ENCODE results near the gene NME1.
"Not testable (repeated sequence)": the region's sequence is repeated elsewhere in the genome, so short reads cannot be mapped to it uniquely, and the experiment has no call there.

Gene NME1

DNA sequence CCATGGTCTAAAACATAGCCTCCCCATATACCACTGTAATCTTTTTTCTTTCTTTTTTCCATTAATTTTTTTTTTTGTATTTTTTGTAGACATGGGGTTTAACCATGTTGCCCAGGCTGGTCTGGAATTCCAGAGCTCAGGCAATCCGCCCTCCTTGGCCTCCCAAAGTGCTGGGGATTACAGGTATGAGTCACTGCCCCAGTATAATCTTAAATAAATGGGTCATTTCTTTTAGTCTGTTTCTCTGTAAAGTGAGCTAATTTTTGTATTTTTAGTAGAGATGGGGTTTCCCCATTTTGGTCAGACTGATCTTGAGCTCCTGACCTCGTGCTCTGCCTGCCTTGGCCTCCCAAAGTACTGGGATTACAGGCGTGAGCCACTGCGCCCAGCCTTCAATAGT lies 5.7 kb upstream of the NME1 start:
- DNase-seq = no peak

DNA sequence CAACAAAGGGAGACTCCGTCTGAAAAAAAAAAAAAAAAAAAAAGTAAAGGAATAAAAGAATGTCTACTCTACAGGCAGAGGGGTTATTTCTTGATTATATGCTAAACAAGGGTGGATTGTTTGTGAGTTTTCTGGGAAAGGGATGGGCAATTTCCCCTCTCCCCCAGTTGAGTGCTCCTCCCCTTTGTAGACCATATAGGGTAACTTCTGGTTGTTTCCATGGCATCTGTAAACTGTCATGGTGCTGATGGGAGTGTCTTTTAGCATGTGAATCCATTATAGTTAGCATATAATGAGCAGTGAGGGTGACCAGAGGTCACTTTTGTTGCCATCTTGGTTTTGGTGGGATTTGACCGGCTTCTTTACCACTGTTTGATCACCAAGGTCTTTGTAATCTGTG lies 4.2 kb upstream of the NME1 start:
- DNase-seq = no peak

DNA sequence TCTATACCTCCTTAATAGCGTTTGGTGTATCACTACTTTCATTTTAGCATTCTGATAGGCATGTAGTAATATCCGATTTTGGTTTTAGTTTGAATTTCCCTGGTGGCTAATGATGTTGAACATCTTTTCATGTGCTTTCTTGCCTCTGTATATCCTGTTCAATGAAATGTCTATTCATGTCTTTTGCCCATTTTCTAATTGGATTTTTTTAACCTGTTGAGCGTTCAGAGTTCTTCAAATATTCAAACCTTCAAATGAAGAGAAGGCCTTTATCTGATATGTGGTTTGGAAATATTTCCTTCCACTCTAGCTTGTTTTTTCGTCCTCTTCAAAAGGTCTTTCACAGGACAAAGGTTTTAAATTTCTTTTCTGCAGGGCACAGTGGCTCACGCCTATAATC lies 2.4 kb upstream of the NME1 start:
- DNase-seq = no peak

DNA sequence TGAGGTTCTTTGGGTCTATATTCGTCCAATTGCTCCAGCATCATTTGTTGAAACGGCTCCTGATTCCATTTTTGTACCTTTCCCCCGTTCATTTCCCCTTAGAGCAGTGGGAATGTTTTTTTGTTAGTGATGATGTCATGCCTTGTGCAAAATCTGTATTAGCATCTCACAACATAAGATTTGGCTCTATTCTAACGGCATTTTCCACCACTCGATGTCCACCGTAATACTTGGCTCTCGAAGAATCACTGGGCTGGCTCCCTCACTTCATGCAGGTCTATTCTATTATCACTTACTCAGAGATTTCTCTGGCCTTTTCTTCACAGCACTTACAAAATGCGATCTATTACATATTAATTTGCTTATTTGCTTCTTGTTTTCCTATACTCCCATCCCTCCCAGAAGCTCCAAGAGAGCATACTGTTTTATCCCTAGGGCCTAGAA lies 571 bp upstream of the NME1 start:
- DNase-seq = no peak

DNA sequence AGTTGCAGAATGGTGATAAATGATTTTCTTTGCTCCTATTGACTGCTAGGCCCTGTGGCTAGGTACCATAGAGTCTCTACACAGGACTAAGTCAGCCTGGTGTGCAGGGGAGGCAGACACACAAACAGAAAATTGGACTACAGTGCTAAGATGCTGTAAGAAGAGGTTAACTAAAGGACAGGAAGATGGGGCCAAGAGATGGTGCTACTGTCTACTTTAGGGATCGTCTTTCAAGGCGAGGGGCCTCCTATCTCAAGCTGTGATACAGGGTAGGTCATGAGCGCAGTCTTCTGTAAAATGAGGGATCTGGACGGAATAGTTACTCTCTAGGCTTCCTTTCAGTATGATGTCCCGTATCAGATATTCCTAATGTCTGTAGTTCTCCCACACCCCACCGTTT lies 817 bp downstream of the NME1 start:
- peak; percentile 4 for DNase-seq

DNA sequence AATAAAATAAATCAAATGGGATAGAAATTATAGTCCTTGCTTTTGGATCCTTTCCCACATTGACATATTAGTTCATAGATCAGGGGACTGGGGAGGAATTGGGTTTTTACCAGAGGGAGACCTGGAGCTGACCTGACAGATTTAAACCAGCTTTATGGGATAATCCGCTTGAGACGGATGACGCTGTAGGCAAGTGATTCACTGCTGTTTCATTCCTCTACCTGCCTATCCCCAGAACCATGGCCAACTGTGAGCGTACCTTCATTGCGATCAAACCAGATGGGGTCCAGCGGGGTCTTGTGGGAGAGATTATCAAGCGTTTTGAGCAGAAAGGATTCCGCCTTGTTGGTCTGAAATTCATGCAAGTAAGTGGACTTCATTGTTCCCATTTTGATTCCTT lies 2.1 kb downstream of the NME1 start:
- no peak for DNase-seq

DNA sequence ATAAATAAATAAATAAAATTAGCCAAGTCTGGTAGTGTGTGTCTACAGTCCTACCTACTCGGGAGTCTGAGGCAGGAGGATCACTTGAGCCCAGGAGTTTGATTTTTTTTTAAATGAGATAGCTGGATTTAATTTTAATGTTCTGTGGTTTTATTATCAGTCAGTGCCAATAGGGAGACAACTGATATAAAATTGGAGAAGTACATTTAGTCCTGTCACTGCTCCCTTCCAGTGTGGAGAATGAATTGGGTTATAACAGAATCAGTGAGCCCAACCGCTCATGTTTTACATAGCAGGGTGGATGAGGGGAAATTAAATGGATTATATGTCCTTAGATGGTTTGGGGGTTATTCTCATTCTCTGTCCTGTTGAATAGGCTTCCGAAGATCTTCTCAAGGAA lies 6.2 kb downstream of the NME1 start:
- DNase-seq = no peak

DNA sequence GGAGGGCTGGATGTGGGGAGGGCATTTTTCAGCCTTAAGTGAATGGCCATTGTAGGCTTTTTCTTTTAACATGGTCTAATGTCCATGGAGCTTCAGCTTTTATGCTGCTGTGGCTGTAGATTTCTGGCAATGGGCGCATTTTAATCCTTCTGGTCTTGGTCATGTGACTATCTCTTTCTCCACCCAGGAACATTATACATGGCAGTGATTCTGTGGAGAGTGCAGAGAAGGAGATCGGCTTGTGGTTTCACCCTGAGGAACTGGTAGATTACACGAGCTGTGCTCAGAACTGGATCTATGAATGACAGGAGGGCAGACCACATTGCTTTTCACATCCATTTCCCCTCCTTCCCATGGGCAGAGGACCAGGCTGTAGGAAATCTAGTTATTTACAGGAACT lies 8.2 kb downstream of the NME1 start:
- no peak for DNase-seq

DNA sequence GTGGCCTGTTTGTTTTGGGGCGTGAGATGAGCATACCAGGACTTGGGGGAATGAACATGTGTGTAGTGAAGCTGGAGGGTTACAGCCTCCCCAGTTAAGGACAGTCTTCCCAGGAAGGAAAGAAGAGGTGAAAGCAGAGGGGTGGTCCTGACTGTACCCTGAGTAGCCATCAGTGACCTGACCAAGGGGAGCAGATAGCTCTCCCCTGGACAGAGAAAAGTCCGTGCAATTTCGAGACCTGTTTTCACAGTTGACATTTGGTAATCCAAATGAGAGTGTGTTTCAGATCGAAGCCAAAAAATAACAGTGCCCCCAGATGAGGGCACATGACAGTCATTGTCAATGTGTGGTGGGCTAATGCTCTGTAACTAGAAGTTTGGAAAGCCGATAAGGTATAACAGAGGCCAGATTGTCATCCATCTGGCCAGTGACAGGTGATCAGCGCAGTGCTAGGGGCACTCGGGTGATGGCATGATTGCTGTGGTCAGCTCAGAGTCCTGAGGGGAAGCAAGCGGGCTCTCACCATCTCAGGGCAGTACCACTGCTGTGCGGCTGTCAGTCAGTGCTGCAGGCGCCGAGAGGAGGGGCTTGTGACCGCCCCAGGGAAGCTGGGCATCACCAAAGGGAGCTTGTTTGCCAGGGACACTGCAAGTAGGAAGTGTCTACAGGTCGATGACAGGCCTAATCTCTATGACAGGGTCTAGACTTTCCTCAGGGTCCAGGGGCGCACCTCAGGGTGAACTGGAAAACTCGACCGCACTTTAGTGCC lies 11.7 kb downstream of the NME1 start:
- DNase-seq = no peak

DNA sequence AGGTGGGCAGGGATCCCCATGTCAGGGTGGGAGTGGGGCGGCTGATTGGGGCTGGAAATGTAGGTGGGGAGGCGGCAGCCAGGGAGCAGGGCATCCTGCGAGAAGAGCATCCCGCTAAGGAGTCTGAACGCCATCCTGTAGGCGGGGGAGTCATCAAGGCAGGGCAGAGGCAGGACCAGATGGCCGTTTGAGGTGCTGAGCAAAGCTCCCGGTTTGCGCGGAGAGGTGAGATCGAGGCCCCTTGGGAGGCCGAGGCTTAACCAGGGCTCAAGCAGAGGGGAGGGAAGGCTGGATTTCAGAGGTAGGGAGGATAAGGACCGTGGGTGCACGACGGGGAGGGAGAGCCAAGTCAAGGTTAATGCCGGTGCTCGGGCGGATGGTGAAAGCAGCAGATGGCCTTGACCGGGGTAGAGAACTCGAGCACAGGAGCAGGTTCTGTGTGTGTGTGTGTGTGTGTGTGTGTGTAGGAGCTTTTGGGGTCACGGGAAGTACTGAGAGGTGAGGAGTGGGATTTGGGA lies 12.4 kb downstream of the NME1 start:
- DNase-seq = no peak

DNA sequence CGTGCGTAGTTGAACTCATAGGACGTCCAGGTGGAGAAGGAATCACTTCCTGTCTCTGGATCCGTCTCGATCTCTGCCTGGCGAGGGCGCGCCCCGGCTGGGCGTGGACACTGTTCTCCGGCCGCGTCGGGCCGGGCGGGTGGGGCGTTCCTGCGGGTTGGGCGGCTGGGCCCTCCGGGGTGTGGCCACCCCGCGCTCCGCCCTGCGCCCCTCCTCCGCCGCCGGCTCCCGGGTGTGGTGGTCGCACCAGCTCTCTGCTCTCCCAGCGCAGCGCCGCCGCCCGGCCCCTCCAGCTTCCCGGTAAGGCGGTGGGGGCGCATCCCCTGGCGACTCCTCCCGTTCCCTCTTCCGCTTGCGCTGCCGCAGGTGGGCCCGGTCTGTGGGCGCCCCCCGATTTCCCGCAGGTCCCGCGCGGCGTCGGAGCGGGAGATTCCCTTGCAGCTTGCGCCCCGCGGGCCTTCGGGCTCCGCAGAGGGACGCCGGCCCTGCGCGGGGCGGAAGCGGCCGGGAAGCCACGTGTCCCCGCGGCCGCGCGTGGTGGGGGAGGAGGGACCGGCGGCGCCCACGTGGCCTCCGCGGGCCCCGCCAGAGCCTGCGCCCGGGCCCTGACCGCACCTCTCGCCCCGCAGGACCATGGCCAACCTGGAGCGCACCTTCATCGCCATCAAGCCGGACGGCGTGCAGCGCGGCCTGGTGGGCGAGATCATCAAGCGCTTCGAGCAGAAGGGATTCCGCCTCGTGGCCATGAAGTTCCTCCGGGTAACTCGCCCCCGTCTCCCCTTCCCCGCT lies 13.0 kb downstream of the NME1 start, which contains the start of gene NME2:
Gene NME2, plus strand, starts transcription at position 214 of the 789 bp plus-strand sequence. Its CDS starts 420 bp downstream, at position 634.
- DNase-seq = peak; percentile 72

DNA sequence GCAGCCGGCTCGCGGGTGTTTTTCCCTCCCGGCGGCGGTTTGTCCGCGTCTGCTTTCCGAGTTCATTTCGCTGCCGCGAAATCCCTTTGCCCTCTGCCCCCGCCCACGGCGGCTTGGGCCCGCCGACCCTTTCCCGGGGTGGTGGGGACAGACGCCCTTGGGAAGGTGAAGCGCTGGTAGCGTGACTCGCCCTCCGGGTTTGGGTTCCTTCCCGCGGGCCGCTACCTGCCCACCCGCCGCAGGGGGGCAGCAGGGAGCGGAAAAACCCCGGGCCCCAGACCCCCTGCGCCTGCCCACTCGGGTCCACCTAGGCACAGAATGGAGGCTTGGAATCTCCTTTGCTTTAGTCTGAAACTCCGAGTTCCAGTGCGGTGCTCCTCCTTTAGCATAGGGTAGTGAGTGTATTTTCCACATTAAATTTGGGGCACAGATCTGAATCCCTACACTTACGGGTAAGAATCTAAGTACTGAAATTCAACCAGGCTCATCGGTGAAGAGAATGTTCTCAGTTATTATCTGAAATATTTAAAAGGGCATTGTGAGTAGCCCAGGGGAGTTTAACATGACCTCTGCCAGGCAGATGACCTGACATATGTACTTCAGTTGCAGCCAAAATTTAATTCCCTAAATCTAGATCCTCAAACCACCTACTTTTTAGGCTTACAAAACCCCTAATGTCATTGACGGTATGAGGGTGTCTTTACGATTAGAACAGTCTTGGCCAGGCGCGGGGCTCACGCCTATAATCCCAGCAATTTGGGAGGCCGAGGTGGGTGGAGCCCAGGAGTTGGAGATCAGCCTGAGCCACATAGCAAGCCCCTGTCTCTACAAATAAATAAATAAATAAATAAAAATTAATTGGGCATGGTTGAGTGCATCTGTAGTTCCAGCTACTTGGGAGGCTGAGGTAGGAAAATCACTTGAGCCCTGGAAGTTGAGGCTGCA lies 13.9 kb downstream of the NME1 start:
- peak; percentile 77 for DNase-seq

DNA sequence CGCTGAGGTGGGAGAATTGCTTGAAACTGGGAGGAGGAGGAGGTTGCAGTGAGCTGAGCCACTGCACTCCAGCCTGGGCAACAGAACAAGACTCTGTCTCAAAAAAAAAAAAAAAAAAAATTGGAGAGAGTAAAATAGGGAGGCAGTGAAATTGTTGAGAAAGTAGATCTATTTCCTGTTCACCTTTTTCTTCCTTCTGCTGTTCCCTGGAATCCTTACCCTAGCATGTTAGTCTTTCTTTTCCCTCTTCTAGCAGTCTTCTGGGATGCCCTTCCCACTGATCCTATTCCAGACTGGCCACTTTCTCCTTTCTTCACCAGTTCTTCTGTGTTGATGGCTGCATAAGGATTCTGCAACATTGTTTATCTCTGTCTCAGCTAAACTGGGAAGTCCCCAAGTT lies 16.0 kb downstream of the NME1 start:
- no peak for DNase-seq

DNA sequence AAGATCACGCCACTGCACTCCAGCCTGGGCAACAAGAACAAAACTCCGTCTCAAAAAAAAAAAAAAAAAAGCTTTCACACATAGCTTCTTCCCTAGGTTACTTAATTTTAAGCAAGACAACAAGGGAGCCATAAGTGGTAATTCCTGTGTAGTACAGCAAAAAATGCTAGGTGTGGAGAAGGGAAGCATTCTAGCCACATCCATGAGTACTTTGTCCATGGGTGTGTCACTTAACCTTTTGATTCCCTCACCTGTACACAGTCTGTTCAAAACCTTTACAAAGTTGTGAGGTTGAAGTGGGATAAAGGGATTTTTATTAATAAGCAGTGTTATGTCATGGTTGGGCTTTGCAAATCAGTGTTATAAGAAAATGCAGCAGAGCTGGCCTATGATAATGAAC lies 17.4 kb downstream of the NME1 start:
- no peak for DNase-seq

DNA sequence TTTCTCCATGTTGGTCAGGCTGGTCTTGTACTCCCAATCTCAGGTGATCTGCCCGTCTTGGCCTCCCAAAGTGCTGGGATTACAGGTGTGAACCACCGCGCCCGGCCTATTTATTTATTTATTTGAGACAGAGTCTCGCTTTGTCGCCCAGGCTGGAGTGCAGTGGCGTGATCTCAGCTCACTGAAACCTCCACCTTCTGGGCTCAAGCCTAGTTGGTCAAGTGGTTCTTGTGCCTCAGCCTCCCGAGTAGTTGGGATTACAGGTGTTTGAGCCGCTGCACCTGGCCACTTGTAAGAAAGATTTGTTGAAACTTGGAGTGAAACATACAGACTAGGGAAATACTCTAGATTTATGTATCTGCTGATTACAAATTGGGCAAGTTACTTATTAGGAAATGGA lies 18.7 kb downstream of the NME1 start:
- DNase-seq = not testable (repeated sequence)

DNA sequence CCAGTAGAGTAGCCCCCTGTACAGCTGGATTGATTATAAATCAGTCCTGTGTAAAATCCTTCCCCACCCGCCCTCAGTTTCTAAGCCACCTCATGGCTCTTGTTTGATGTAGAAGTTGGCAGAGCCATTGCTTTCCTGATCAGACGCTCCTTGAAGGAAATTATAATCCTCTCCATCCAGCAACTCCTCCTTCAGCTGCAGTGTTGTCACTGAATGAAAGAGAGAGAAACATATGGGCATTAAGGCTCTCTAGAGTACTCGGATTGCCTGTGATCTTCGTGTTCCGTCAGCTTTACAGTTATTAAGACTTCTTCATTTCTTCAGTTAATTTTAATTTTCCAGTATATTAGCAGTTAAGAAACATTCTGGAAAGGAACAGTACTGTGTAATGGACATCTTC lies 27.1 kb downstream of the NME1 start:
- DNase-seq = no peak

DNA sequence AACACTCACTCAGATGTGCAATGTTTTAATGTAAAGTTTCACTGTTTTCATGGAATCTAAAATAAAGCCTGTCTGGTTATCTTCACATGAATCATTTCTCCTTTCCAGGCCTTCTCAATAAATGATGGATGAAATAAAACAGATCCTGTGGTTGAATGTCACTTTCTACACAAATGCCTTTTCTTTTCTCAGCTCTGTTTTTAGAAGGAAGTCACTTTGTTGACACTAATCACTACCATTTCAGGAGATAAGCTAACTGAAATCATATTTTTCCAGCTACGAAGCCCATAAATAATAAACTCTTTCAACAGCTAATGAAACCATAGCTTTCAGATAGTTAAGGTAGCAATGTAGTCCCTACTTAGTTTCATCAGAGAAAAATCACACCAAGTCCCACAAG lies 30.8 kb downstream of the NME1 start:
- no peak for DNase-seq

DNA sequence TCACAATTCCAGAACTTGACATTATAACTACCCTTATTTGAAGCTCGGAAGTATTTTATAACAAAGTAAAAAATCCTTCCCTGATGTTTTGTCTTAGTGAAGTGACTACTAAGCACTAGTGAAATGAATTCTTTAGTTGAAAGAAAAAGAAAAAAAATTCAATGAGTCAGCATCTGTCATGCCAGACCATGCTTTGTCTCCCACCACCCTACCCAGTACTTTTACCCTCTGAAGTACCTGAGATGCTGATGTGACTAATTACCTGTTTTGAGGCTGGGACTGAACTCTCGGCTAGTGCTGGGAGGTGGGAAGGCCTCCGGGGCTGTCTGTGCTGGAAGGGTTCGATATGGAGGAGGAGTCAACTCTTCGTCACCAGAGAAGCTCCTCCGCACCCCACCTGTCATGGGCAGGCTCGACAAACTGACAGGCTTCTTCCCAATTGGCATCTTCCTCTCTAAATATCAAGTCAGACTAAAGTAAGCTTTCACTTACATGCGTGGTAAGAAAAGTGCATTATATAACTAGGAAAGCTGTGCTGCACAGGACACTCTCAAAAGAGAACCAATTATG lies 32.5 kb downstream of the NME1 start:
- DNase-seq = no peak

DNA sequence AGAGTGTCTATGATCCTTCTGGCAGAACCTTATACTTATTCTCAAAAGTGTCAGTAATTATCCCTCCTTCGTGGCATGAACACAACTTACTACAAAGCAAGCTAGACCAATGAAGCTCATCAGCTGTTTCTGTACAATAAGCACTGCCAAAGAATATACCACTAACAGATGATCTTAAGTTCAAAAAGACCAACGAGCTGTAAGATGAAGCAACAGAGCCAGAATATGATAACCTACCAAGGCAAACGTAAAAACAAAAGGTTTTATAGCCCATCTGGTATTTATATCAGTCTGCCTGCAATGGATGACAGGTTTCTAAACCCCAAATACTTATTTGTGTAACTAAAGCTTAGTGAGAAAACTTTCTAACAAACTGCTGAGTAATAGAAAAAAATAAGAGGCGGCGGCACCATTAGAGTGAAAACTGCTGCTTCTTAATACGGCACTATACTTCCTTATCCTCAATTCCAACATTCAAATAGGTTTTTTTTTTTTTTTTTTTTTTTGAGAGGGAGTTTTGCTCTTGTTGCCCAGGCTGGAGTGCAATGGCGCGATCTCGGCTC lies 35.0 kb downstream of the NME1 start:
- DNase-seq = no peak

DNA sequence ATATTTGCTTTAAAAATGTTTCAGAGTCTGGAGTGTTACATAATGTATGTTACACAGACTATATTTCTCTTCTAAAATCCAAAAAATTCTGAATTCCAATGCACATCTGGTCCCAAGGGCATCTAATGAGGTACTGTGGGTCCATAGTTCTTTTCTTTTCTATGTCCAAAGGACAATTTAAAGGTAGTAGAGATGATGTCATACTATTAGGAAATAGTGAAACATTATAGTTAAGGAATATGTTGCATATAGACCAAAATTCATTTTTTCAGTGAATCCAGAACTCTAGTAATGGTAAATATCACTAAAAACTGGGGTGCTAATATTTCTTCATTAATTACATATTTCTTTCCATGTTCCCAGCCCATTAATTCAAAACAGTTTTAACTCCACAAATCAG lies 35.8 kb downstream of the NME1 start:
- DNase-seq = no peak

DNA sequence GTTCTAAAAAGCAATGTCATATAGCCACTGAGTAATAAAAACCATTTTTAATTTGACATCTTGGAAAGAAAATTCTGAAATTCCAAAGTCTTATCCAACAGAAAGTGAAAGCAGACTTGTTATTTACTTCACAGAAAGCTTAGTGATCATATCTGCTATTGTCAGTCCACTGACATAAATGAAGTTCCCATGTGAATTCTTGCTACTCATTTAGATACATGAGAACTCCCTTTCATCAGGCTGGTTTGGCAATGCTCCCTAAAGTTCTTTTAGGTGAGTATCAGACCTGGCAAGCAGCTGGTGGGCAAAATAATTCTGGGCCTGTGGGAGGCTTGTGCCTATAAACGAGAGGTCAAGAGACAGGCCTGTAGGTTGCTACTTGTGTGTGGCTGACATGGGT lies 36.3 kb downstream of the NME1 start:
- no peak for DNase-seq

DNA sequence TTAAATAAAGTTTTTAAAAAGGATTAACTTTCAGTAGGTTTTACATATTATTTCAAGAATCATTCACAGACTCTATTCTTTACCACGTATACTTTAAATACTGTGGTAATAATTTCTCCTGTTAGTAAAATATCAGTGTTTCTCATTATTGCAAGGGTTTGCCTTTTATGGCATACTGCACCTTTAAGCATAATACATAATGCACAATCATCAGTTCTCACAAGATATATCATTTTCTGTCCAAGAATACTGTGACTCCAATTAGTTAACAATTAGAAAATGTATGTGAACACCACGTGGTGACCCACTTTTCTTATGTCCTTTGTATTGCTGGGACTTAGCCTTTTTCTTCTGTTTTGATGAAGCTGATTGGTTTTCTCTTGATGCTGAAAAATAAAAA lies 38.5 kb downstream of the NME1 start:
- DNase-seq = no peak

Measured in CD4-positive, alpha-beta T cell treated with Interleukin-17A for 4 hours (primary cell).